DMS53 treated with DMSO at 0.1 percent for 48 hours (cell line): ENCODE results near the gene FCN1.

ENCODE experiments used
- DNase-seq: peaks from one replicate; lab custom pipeline; 2025; ENCODE audit not compliant: unreplicated experiment; lab: John Stamatoyannopoulos, UW

Gene FCN1

GRCh38 chr9:134951994-134952393 is 34.3 kb upstream of the FCN1 start:
- no peak for DNase-seq

- no peak for DNase-seq
Observed at GRCh38 chr9:134951461-134951860, 33.7 kb upstream of the FCN1 start.

GRCh38 chr9:134950386-134951210 is 32.9 kb upstream of the FCN1 start:
- no peak for DNase-seq

- no peak for DNase-seq
Observed at GRCh38 chr9:134949681-134950385, 32.1 kb upstream of the FCN1 start.

GRCh38 chr9:134948149-134948548 is 30.4 kb upstream of the FCN1 start:
- no peak for DNase-seq

GRCh38 chr9:134947265-134947955 is 29.7 kb upstream of the FCN1 start:
- no peak for DNase-seq

GRCh38 chr9:134946663-134947062 is 29.0 kb upstream of the FCN1 start:
- no peak for DNase-seq

GRCh38 chr9:134945509-134946275 is 28.0 kb upstream of the FCN1 start:
- no peak for DNase-seq

- DNase-seq = no peak
Observed at GRCh38 chr9:134944916-134945315, 27.2 kb upstream of the FCN1 start.

- no peak for DNase-seq
Observed at GRCh38 chr9:134944351-134944802, 26.7 kb upstream of the FCN1 start.

- no peak for DNase-seq
Observed at GRCh38 chr9:134943836-134944235, 26.1 kb upstream of the FCN1 start.

GRCh38 chr9:134943411-134943810 is 25.7 kb upstream of the FCN1 start:
- DNase-seq = no peak

- no peak for DNase-seq
Observed at GRCh38 chr9:134942788-134943184, 25.1 kb upstream of the FCN1 start.

- no peak for DNase-seq
Observed at GRCh38 chr9:134942011-134942787, 24.5 kb upstream of the FCN1 start.

GRCh38 chr9:134940236-134941208 is 22.8 kb upstream of the FCN1 start:
- no peak for DNase-seq

GRCh38 chr9:134939836-134940235 is 22.1 kb upstream of the FCN1 start:
- no peak for DNase-seq

GRCh38 chr9:134939080-134939733 is 21.5 kb upstream of the FCN1 start:
- no peak for DNase-seq

GRCh38 chr9:134938346-134939079 is 20.8 kb upstream of the FCN1 start:
- DNase-seq = no peak
